C4-2B (cell line): ENCODE measurements around the gene NXPH1.

ENCODE experiments used
- ZFX ChIP-seq: fragments of 450-650 bp; IDR thresholded peaks from 2 replicates; pipeline ENCODE4 v1.6.1; 2017
- TF ChIP-seq, protein P1 (sequence below): fragments of 450-650 bp; conservative IDR thresholded peaks from 2 replicates; pipeline ENCODE4 v1.5.1; 2017; ENCODE audit warnings: mild to moderate bottlenecking

DNA sequence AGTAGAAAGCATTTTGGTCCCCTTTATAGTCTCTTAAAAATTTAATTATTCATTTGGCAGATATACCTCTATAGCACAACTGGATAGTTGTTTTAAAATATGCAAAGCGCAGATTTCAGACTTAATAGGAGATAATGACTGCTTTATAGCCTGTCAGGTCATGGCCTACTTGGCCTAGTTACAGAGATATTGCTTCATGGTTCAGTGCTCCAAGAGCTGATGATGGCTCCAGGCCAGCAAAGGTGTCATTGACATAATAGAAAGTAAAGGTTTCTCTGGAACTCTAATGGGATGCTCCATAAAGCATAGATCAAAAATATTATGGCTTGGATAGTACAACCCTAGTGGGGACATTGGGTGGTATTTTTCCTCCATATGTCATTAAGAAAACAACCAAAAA lies 285.7 kb downstream of the NXPH1 start:
- TF ChIP-seq, protein P1, sequence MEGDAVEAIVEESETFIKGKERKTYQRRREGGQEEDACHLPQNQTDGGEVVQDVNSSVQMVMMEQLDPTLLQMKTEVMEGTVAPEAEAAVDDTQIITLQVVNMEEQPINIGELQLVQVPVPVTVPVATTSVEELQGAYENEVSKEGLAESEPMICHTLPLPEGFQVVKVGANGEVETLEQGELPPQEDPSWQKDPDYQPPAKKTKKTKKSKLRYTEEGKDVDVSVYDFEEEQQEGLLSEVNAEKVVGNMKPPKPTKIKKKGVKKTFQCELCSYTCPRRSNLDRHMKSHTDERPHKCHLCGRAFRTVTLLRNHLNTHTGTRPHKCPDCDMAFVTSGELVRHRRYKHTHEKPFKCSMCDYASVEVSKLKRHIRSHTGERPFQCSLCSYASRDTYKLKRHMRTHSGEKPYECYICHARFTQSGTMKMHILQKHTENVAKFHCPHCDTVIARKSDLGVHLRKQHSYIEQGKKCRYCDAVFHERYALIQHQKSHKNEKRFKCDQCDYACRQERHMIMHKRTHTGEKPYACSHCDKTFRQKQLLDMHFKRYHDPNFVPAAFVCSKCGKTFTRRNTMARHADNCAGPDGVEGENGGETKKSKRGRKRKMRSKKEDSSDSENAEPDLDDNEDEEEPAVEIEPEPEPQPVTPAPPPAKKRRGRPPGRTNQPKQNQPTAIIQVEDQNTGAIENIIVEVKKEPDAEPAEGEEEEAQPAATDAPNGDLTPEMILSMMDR: no peak
- no peak for TF ChIP-seq ZFX
